SK-N-SH (cell line): ENCODE results near the gene RPL7A. TPM values are rescaled to one million over a fixed set of nuclear protein-coding genes. Genes with fewer than 3 reads are reported as not detected.

Source experiments
- CTCF ChIA-PET: fragments of 300-600, 350-600 bp; formaldehyde crosslinking; extraction: SDS; loops from one replicate; lab custom pipeline; 2021; lab: Yijun Ruan, JAX
- POLR2A ChIA-PET: fragments of 350-600 bp; sonication (Branson Sonifier 250); formaldehyde crosslinking; extraction: SDS; loops from one replicate; lab custom pipeline; 2020; ENCODE audit warnings: antibody characterized with exemption, inconsistent platforms; lab: Yijun Ruan, JAX
- DNase-seq: peaks from one replicate; pipeline ENCODE4 v3.0.0; 2012
- H2AFZ ChIP-seq: fragments of 200-600 bp; sonication (generic); 2 replicates; pipeline ENCODE4 v1.8.1; 2016; ENCODE audit warnings: antibody characterized with exemption, mild to moderate bottlenecking, low read depth
- H3F3A ChIP-seq: fragments of 200-600 bp; sonication (generic); replicated peaks from 2 replicates; pipeline ENCODE3; 2016; ENCODE audit warnings: antibody characterized with exemption, mild to moderate bottlenecking; ENCODE audit not compliant: insufficient read depth
- H3K27ac ChIP-seq, 2 experiments: fragments of 200-500 bp in 1 of 2; fragments of 200-600 bp in 1 of 2; sonication (Bioruptor generic) in 1 of 2; sonication (generic), shearing (Covaris generic) in 1 of 2; 2 replicates each; pipeline versions ENCODE4 v1.5.1 to v1.6.1; 2014 to 2016; ENCODE audit warnings: low read depth in 2 of 2, inconsistent platforms in 1 of 2, low read length in 1 of 2, mild to moderate bottlenecking in 1 of 2, mixed read lengths in 1 of 2
- H3K27me3 ChIP-seq: fragments of 200-600 bp; sonication (generic), shearing (Covaris generic); 2 replicates; pipeline ENCODE4 v1.6.1; 2016; ENCODE audit warnings: mixed run types; ENCODE audit not compliant: insufficient read depth
- H3K36me3 ChIP-seq, 2 experiments: fragments of 200-500 bp in 1 of 2; fragments of 200-600 bp in 1 of 2; sonication (Bioruptor generic) in 1 of 2; sonication (generic) in 1 of 2; replicated peaks in 1 of 2; 2 replicates each; pipeline versions ENCODE3 to v1.5.1; 2014 to 2016; ENCODE audit warnings: low read length in 1 of 2, mild to moderate bottlenecking in 1 of 2; ENCODE audit not compliant: insufficient read depth in 2 of 2, control insufficient read depth in 1 of 2
- H3K4me1 ChIP-seq, 2 experiments: fragments of 200-500 bp in 1 of 2; fragments of 200-600 bp in 1 of 2; sonication (Bioruptor generic) in 1 of 2; sonication (generic), shearing (Covaris generic) in 1 of 2; 2 replicates each; pipeline versions ENCODE4 v1.5.1 to v1.6.1; 2014 to 2016; ENCODE audit warnings: low read depth in 1 of 2, low read length in 1 of 2, mixed run types in 1 of 2; ENCODE audit not compliant: insufficient read depth in 2 of 2, control insufficient read depth in 1 of 2
- H3K4me2 ChIP-seq: fragments of 200-600 bp; sonication (generic), shearing (Covaris generic); 2 replicates; pipeline ENCODE4 v1.6.1; 2017; ENCODE audit warnings: mixed run types
- H3K4me3 ChIP-seq, 2 experiments: fragments of 200-500 bp in 1 of 2; fragments of 200-600 bp in 1 of 2; sonication (Bioruptor generic) in 1 of 2; sonication (generic), shearing (Covaris generic) in 1 of 2; 2 replicates each; pipeline versions ENCODE4 v1.5.1 to v1.8.1; 2014 to 2016; ENCODE audit warnings: low read depth in 2 of 2, inconsistent platforms in 1 of 2, low read length in 1 of 2, mild to moderate bottlenecking in 1 of 2, mixed read lengths in 1 of 2, moderate library complexity in 1 of 2
- H3K79me2 ChIP-seq: fragments of 200-600 bp; sonication (generic); 2 replicates; pipeline ENCODE4 v1.8.1; 2017; ENCODE audit warnings: mild to moderate bottlenecking; ENCODE audit not compliant: insufficient read depth
- H3K9ac ChIP-seq: fragments of 200-600 bp; sonication (generic); 2 replicates; pipeline ENCODE4 v1.6.1; 2017; ENCODE audit warnings: mixed run types
- H3K9me2 ChIP-seq: fragments of 200-600 bp; sonication (generic); 2 replicates; pipeline ENCODE4 v1.6.1; 2017; ENCODE audit warnings: mixed run types
- H3K9me3 ChIP-seq: fragments of 200-600 bp; sonication (generic); 2 replicates; pipeline ENCODE4 v1.6.1; 2017; ENCODE audit warnings: mixed run types, mild to moderate bottlenecking, moderate library complexity
- H4K20me1 ChIP-seq: fragments of 200-600 bp; sonication (generic); 2 replicates; pipeline ENCODE4 v1.6.1; 2017; ENCODE audit warnings: mild to moderate bottlenecking, mixed run types; ENCODE audit not compliant: insufficient read depth
- EP300 ChIP-seq, 2 experiments: IDR thresholded peaks; 2 replicates each; pipeline versions ENCODE4 v1.4.0 to v1.6.1; 2012; ENCODE audit warnings: borderline replicate concordance in 1 of 2, low read depth in 1 of 2, low read length in 1 of 2
- FOXJ3 ChIP-seq: sonication (generic); formaldehyde crosslinking; IDR thresholded peaks from 2 replicates; pipeline ENCODE4 v1.5.1; 2020; ENCODE audit warnings: mild to moderate bottlenecking, missing genetic modification reagents
- FOXM1 ChIP-seq: IDR thresholded peaks from 2 replicates; pipeline ENCODE4 v1.4.0; 2012; ENCODE audit warnings: low read depth, mild to moderate bottlenecking
- GABPA ChIP-seq: IDR thresholded peaks from 2 replicates; pipeline ENCODE4 v1.4.0; 2012; ENCODE audit warnings: low read depth, mild to moderate bottlenecking
- GATA2 ChIP-seq: sonication (generic); formaldehyde crosslinking; IDR thresholded peaks from 2 replicates; pipeline ENCODE4 v1.5.0; 2020; ENCODE audit warnings: mild to moderate bottlenecking, missing genetic modification reagents
- IRF3 ChIP-seq: fragments of 150-350 bp; IDR thresholded peaks from 2 replicates; pipeline ENCODE4 v1.6.1; 2016; ENCODE audit warnings: mild to moderate bottlenecking, low read depth, low read length
- JUND ChIP-seq: IDR thresholded peaks from 2 replicates; pipeline ENCODE4 v1.4.0; 2012
- PBX3 ChIP-seq: IDR thresholded peaks from 2 replicates; pipeline ENCODE4; 2012
- RCOR1 ChIP-seq: fragments of 150-350 bp; IDR thresholded peaks from 2 replicates; pipeline ENCODE4 v1.6.1; 2017; ENCODE audit warnings: antibody characterized with exemption, low read length
- TCF12 ChIP-seq: IDR thresholded peaks from 2 replicates; pipeline ENCODE4 v1.4.0; 2012
- USF1 ChIP-seq: IDR thresholded peaks from 2 replicates; pipeline ENCODE4 v1.4.0; 2012; ENCODE audit warnings: low read depth, borderline replicate concordance
- USF2 ChIP-seq: fragments of 150-350 bp; IDR thresholded peaks from 2 replicates; pipeline ENCODE4 v1.6.1; 2017; ENCODE audit warnings: antibody characterized with exemption, low read length, low read depth, borderline replicate concordance
- ZBTB33 ChIP-seq: IDR thresholded peaks from 2 replicates; pipeline ENCODE4 v1.4.0; 2012; ENCODE audit warnings: low read depth, borderline replicate concordance
- WGBS: methylation state at CpG from one replicate; pipeline ENCODE4 v1.1.6; 2017; ENCODE audit warnings: low lambda C conversion rate; 5-methylcytosine and 5-hydroxymethylcytosine counted together
- polyA plus RNA-seq, 3 experiments: library from polyadenylated mRNA; depleted of rRNA; stranded (reverse); fragments of >200 nt; gene quantifications; 2 replicates each; pipeline ENCODE4 v1.2.3, GENCODE V29; 2012
- TF ChIP-seq, protein P1 (sequence below): IDR thresholded peaks from 2 replicates; pipeline ENCODE4 v1.6.1; 2012; ENCODE audit warnings: mild to moderate bottlenecking, low read depth, low read length, moderate library complexity

RPL7A gene
- polyA plus RNA-seq, 1 of the 3 experiments (the other 2 are of a cell fraction), result 4,121 TPM

DNA sequence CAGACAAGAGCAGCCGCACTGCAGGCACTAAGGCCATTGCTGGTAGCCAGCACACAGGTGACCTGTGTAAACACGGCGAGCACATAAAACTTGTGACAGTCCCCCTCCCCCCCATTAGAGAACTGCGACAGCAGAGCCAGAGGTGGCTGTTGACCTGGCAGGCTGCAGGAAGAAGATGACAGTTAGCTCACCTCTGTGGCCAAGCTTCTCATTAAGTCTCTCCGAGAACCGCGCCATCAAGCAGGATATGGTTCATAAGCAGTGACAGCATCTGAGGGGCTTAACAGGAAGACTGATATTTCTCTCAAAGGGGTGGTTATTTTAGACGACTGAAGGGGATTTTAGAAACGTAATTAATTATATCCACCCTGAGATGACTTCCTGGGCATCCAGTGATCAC lies 22.7 kb downstream of the RPL7A start:
- Histone ChIP-seq H3K4me2 (no peak overlapping the region), H4K20me1 (peaks cover 95% of the 10 kb centered on the region), H3K4me3 (no peak overlapping the region), H3F3A (no peaks in the 10 kb centered on the region), H3K4me1 (peaks cover 5 to 44% of the 10 kb centered on the region in 2 experiments; a peak in 3 of 4 replicates), H3K27ac (no peak overlapping the region), H3K79me2 (peaks cover 100% of the 10 kb centered on the region), H2AFZ (no peak overlapping the region), H3K27me3 (no peaks in the 10 kb centered on the region), H3K9me3 (no peaks in the 10 kb centered on the region), H3K36me3 (peaks cover 37 to 60% of the 10 kb centered on the region in 2 experiments), H3K9me2 (no peaks in the 10 kb centered on the region), H3K9ac (no peak overlapping the region)
- POLR2A ChIA-PET, result interaction anchor here (1.1 kb wide), 1 partner anchor 17 kb away, joined by 3 read pairs; no protein-coding TSS in a partner anchor
- DNase-seq, result no peak
- CTCF ChIA-PET, result interaction anchor here (1.4 to 2.5 kb wide), 3 partner anchors 14 to 116 kb away, joined by 5 to 7 read pairs (median 6); partner anchors contain the start of genes SURF1 and SURF2
- 89% methylated on average over 6 of the region's 9 CpGs for WGBS
- TF ChIP-seq JUND, result no peak

GRCh38 chr9:133371261-133371711 lies 23.3 kb downstream of the RPL7A start:
- Histone ChIP-seq H2AFZ (no peak overlapping the region), H3K4me1 (peaks cover 5 to 44% of the 10 kb centered on the region in 2 experiments; a peak in 3 of 4 replicates), H4K20me1 (peaks cover 89% of the 10 kb centered on the region), H3K9me3 (no peaks in the 10 kb centered on the region), H3K27ac (no peak overlapping the region), H3K9me2 (no peaks in the 10 kb centered on the region), H3K79me2 (peaks cover 96% of the 10 kb centered on the region), H3F3A (no peaks in the 10 kb centered on the region), H3K9ac (no peak overlapping the region), H3K36me3 (peaks cover 31 to 54% of the 10 kb centered on the region in 2 experiments), H3K4me3 (no peak overlapping the region), H3K4me2 (0 out of 2 replicates have a peak overlapping the region, but pooled peaks have one; percentile 15), H3K27me3 (no peaks in the 10 kb centered on the region)
- DNase-seq, result no peak
- CTCF ChIA-PET, result interaction anchor here (1.4 to 2.5 kb wide), 3 partner anchors 14 to 115 kb away, joined by 5 to 7 read pairs (median 6); partner anchors contain the start of genes SURF1 and SURF2
- POLR2A ChIA-PET, result interaction anchor here (1.0 to 1.1 kb wide), 2 partner anchors 9 to 18 kb away, joined by 3 read pairs; no protein-coding TSS in a partner anchor
- WGBS, result 91% methylated on average over 11 of the region's 12 CpGs
- no peak for TF ChIP-seq TCF12
- TF ChIP-seq FOXJ3 (CRISPR knock-in tag), result no peak
- no peak for TF ChIP-seq FOXM1
- TF ChIP-seq IRF3, result no peak
- TF ChIP-seq, protein P1, sequence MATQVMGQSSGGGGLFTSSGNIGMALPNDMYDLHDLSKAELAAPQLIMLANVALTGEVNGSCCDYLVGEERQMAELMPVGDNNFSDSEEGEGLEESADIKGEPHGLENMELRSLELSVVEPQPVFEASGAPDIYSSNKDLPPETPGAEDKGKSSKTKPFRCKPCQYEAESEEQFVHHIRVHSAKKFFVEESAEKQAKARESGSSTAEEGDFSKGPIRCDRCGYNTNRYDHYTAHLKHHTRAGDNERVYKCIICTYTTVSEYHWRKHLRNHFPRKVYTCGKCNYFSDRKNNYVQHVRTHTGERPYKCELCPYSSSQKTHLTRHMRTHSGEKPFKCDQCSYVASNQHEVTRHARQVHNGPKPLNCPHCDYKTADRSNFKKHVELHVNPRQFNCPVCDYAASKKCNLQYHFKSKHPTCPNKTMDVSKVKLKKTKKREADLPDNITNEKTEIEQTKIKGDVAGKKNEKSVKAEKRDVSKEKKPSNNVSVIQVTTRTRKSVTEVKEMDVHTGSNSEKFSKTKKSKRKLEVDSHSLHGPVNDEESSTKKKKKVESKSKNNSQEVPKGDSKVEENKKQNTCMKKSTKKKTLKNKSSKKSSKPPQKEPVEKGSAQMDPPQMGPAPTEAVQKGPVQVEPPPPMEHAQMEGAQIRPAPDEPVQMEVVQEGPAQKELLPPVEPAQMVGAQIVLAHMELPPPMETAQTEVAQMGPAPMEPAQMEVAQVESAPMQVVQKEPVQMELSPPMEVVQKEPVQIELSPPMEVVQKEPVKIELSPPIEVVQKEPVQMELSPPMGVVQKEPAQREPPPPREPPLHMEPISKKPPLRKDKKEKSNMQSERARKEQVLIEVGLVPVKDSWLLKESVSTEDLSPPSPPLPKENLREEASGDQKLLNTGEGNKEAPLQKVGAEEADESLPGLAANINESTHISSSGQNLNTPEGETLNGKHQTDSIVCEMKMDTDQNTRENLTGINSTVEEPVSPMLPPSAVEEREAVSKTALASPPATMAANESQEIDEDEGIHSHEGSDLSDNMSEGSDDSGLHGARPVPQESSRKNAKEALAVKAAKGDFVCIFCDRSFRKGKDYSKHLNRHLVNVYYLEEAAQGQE, result no peak
- TF ChIP-seq USF1, result no peak
- TF ChIP-seq PBX3, result no peak
- no peak for TF ChIP-seq GABPA
- TF ChIP-seq RCOR1, result no peak
- TF ChIP-seq GATA2 (CRISPR knock-in tag), result no peak
- no peak for TF ChIP-seq ZBTB33
- no peak for TF ChIP-seq EP300 (IDR thresholded peaks at IDR 0.05; ENCODE audit: borderline replicate concordance in 1 of 2, low read depth in 1 of 2, low read length in 1 of 2)
- TF ChIP-seq USF2, result no peak
